ENCODE results near the gene GNAQ.
"Not testable (repeated sequence)": the region's sequence is repeated elsewhere in the genome, so short reads cannot be mapped to it uniquely, and the experiment has no call there.

The GNAQ gene

DNA sequence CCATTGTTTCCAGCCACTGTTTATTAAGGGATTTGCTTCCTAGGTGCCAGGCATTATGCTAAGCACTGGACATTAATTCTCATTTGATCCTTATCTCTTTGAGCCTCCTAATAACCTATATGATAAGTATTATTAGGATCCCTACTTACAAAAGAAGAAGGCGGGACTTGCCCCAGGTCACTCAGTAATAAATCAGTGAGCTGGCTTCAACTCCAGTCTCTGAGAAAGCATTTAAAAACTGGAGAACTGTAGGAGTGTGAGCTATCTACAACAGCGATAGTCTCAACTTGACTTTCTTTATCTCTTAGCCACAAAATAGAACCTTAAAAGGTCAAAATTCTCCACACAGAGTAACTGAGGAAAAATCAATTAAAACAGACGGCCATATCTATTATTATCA, 155.0 kb downstream of the GNAQ start:
- H3K4me3 ChIP-seq (ENCODE audit: low read length): no peak overlapping the region
- TF ChIP-seq ZNF274 (IDR thresholded peaks at IDR 0.05; ENCODE audit: low read depth, low read length): no peak

DNA sequence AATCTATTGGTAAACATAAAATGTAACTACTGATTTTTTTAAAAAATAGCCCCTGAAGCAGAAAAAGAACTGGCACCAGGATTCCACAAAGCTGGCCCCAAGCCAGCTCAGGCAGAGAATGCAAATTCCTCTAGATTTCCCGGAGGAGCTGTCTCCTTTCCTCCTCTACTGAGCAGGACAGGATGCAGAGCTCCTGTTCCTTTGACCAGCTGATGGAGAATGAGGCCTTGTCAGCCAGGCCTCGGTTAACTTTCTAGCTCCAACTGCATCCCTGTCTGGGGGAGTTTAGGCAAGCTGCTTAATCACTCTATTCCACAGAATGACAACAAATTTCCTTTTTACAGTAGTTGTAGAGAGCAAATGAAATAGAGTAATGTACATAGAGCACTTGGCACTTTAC, 155.5 kb downstream of the GNAQ start:
- TF ChIP-seq ZNF274 (IDR thresholded peaks at IDR 0.05; ENCODE audit: low read depth, low read length): no peak
- no peak overlapping the region for H3K4me3 ChIP-seq (ENCODE audit: low read length)

DNA sequence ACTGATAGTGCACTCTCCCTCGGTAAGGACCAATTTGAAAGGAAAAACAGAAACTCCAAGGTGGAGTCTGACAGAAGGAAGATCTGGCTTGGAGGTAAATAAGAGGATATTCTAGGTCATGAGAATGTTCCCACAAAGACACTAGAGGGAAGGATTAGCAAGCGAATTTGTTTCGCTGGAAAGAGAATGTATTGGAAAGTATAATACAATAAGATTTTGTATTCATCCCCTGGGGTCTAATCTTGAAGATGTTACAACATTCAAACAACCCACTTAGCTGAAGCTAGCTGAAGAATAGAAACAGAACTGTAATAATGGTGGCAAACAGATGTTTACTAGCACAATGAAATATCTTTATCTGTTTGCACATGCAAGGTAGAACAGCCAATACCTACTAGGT, 158.7 kb downstream of the GNAQ start:
- no peak for TF ChIP-seq ZNF274 (IDR thresholded peaks at IDR 0.05; ENCODE audit: low read depth, low read length)
- no peak overlapping the region for H3K4me3 ChIP-seq (ENCODE audit: low read length)

DNA sequence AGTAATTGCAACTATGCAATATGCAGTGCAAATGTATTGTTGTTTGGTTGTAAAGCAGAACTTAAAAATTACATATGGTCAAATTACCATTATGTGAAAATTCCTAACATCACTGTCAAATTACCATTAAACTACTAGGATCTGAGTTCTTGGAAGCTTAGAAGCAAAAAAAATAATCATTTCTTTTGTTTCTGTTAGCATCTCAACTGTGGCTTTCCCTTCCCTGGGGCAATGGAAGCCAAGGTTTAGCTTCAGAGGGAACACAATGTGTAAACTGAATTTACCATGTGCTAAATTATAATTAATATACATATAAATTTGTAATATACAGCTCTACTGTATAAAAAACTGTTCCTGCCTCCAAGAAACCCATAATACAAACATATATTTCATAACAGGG, 159.4 kb downstream of the GNAQ start:
- H3K4me3 ChIP-seq (ENCODE audit: low read length): no peak overlapping the region
- TF ChIP-seq ZNF274 (IDR thresholded peaks at IDR 0.05; ENCODE audit: low read depth, low read length): no peak

DNA sequence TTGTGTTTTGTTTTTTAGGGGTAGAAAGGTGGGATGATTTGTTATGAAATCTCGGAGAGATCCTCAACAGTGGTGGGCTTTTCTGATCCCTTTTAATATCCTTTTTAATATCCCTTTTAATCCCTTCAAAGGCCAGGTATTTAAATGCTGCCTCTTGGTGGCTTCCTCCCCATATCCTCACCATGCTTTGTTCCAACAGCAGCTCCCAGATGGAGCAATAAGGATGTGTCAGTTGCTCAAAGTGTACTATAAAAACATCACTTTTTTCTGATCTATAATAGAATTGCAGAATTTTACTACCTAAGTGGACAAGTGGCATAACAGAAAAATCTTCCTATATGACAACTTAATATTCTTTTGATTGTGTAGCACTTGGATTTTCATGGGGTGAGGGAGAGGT, 160.1 kb downstream of the GNAQ start:
- H3K4me3 ChIP-seq (ENCODE audit: low read length): no peak overlapping the region
- TF ChIP-seq ZNF274 (IDR thresholded peaks at IDR 0.05; ENCODE audit: low read depth, low read length): no peak

DNA sequence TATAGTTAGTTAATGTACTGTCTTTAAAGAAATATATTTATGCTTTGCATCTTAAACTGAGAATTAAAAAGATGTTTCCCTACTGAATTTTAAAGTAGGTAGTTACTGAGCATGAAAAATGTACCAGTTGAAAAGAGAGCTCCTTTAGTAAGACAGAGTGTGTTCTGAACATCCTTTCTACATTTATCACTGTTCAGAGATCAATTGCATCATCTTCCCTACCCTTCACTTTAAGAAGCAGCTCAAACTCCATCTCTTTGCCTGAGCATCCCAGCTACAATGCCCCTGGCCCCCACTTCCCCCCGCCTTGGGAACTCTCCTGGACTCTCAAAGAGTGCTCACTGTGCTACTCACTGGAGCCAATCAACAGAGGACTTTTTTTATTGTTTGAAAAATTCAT, 164.7 kb downstream of the GNAQ start:
- TF ChIP-seq ZNF274 (IDR thresholded peaks at IDR 0.05; ENCODE audit: low read depth, low read length): no peak
- H3K4me3 ChIP-seq (ENCODE audit: low read length): no peak overlapping the region

DNA sequence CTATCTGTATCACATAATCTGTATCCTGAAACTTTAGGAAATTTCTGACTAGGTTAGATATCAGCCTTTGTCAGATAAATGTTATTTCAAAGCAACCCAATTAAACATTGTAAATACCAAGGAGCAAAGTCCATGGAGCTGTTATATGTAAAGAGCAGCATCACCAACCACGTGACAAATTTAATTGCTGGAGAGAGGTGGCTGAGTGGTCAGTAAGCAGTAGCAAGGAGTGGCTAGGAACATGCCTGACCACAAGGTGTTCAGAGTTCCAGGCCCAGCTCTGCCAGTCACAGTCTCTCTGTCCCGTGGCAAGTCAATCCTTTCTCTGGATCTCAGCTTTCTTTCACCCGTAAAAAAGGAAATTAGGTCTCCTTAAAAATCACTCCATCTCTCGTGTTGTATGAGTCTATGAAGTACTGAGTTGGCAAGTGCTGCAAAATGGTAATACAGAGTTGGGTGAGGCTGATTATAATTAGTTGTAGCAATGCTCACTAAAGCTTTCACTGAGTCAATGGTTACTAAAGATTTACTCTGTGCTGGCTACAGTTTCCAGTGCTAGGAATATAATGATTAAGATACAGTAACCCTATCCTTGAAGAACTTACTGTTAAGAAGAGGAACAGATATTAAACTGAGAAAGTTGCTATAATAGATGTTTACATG, 166.1 kb downstream of the GNAQ start:
- no peak for TF ChIP-seq ZNF274 (IDR thresholded peaks at IDR 0.05; ENCODE audit: low read depth, low read length)

DNA sequence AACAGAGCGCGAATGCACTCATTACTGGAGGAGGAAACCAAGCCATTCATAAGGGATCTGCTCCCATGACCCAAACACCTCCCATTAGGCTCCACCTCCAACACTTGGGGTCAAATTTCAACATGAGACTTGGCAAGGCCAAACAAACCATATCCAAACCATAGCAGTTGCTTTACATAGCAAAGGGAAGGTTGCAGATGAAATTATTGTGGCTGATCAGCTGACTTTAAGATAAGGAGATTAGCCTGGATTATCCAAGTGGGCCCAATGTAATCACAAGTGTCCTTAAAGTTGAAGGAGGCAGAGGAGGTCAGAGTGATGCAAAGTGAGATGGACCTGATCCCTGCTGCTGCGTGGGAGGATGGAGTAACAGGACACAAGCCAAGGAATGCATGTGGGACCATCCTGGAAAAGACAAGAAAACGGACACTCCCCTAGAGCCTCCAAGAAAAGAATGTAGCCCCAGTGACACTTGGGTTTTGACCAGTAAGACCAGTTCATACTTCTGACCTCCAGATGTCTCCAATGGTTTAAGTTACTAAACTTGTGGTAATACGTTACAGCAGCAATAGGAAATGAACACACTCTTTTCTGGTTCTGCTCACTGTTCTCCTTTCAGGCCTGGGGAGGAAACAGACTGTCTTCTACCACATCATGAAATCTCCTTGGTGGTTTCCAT, 167.3 kb downstream of the GNAQ start:
- no peak overlapping the region for H3K4me3 ChIP-seq (ENCODE audit: low read length)
- TF ChIP-seq ZNF274 (IDR thresholded peaks at IDR 0.05; ENCODE audit: low read depth, low read length): no peak

More for the DNA sequence above, 166.1 kb downstream of the GNAQ start:
- H3K4me3 ChIP-seq (ENCODE audit: low read length): no peak overlapping the region

DNA sequence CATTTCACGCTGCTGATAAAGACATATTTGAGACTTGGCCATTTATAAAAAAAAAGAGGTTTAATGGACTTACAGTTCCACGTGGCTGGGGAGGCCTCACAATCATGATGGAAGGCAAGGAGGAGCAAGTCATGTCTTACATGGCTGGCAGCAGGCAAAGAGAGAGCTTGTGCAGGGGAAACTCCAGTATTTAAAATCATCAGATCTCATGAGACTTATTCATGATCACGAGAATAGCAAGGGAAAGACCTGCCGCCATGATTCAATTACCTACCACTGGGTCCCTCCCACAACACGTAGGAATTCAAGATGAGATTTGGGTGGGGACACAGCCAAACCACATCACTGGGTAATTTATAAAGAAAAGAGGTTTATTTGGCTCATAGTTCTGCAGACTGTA, 168.0 kb downstream of the GNAQ start:
- H3K4me3 ChIP-seq (ENCODE audit: low read length): not testable (repeated sequence)

DNA sequence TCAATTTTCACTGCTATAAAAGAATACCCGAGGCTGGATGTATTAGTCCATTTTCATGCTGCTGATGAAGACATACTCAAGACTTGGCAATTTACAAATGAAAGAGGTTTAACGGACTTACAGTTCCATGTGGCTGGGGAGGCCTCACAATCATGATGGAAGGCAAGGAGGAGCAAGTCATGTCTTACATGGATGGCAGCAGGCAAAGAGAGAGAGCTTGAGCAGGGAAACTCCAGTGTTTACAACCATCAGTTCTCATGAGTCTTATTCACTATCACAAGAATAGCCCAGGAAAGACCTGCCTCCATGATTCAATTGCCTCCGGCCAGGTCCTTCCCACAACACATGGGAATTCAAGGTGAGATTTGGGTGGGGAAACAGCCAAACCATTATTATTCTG, 170.7 kb downstream of the GNAQ start:
- H3K4me3 ChIP-seq (ENCODE audit: low read length): not testable (repeated sequence)

DNA sequence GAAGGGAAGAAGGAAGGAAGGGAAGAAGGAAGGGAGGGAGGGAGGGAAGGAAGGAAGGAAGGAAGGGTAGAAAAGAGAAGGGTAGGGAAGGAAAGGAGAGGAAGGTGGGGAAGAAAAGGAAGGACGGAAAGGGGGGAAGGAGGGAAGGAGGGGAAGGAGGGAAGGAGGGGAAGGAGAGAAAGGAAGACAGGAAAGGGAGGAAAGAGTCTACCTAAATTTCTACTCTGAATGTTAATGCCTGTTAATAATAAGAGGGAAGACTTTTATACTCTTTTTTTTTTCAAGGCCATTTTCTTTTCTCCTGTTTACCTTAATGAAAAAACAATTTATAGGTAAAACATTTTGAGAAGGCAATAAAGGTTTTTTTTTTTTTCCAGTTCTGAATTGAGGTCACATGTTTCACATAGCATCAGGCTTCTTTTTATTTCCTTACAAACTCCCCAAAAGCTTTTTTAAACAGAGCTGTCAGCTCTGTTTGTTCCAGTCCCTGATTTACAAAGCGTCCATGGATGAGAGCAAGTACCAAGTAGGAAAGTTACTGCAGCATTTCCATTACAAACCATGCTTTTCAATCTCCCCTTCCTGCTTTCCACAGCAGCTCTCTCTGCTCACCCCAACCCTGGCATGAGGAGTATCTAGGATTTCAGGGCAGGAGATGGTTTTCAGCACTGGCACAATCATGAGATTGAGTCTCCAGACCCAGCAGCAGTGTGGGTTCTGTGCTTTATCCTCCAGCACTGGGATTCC, 173.9 kb downstream of the GNAQ start:
- H3K4me3 ChIP-seq (ENCODE audit: low read length): no peak overlapping the region
- no peak for TF ChIP-seq ZNF274 (IDR thresholded peaks at IDR 0.05; ENCODE audit: low read depth, low read length)

DNA sequence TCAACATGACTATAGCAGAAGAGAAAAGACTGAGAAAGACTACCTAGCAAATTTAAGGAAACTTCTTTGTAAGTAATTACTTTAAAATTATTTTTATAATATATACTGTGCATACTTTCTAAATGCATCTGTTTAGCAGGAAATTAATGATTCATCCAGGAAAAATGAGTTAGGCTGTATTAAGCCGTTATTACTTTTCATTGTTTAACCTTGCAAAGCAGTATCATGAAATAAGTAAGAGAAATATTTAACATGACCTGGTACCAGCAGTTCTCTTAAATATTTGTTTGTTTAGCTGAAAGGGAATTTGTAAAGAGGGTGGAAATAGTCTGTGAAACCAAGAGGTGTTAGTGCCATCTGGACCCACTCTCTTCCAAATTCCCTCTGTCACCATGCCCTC, 175.0 kb downstream of the GNAQ start:
- no peak overlapping the region for H3K4me3 ChIP-seq (ENCODE audit: low read length)
- TF ChIP-seq ZNF274 (IDR thresholded peaks at IDR 0.05; ENCODE audit: low read depth, low read length): no peak

DNA sequence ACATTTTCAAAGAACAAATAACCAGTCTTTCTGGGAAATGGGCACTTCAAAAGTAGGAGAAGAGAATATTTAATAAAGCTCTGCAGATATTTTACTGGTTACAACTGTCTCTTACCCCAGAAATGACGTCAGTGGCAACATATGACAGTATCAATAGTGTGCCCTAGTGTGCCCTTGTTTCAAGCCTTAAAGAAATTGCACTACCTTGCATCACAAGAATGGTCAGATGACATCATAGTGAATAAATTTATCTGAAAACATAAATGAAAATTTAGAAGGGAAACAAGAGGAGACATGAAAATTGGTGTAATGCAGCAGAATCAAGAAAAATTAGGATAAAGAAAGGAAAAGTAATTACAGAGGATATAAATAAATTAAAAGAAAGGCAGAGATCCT, 176.7 kb downstream of the GNAQ start:
- no peak for TF ChIP-seq ZNF274 (IDR thresholded peaks at IDR 0.05; ENCODE audit: low read depth, low read length)
- H3K4me3 ChIP-seq (ENCODE audit: low read length): no peak overlapping the region

DNA sequence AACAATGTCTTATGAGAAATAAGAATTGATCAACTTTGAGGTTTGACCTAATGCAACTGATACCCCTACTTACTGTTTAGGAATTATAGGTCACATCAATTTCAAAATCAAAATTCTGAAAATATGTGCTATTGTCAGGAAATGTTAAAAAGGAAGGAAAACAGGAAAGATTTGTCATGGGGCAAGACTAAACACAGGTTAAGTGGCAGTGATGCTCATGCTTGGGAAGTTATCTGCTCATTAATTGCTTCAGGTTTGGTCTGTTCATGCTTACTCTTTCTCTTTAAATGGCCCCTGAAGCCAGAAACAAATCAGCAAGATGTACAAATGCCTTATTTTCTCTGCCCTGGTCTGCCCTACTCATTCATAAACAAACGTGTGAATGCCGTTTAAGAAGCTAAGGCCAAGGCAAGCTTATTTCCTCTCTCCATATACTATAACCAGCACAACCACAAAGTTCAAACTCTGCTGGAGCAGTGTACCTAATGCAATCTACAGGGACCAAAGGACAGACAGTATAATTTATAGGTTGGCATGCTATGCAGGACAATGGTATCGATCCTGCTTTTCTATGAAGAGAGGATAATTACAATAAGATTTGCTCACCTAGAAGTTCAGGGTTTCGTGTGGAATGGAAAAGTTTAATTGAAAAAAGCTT, 177.2 kb downstream of the GNAQ start:
- TF ChIP-seq ZNF274 (IDR thresholded peaks at IDR 0.05; ENCODE audit: low read depth, low read length): no peak
- no peak overlapping the region for H3K4me3 ChIP-seq (ENCODE audit: low read length)

DNA sequence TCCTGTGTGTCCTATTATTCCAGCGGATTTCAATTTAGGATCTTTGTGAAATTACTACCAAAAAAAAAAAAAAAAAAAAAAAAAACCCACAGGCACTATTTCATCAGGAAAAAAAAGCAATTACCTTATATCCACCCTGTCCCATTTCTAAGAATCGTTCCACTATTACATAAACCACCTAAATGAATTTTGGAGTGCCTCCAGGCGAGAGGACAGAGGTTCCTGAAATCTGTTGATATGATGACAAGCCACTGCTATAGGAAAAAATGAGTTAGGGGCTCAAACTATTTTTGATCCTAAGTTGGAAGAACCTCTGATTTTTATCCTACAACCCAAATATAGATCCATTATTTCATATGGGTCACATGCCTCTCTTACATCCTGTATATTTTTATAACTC, 177.9 kb downstream of the GNAQ start:
- no peak overlapping the region for H3K4me3 ChIP-seq (ENCODE audit: low read length)
- TF ChIP-seq ZNF274 (IDR thresholded peaks at IDR 0.05; ENCODE audit: low read depth, low read length): no peak

All from GM08714 (cell line).